Stromal cell of bone marrow (primary cell): Measurements from ENCODE around the gene SLC9A5.

Source experiments
- DNase-seq: peaks from one replicate; pipeline ENCODE4 v3.0.0-alpha.2; 2012; ENCODE audit warnings: low read depth

SLC9A5 gene

GRCh38 chr16:67213197-67214019 is 35.4 kb upstream of the SLC9A5 start:
- no peak for DNase-seq

GRCh38 chr16:67215706-67216105 is 33.1 kb upstream of the SLC9A5 start:
- no peak for DNase-seq

- DNase-seq = no peak
Measured at GRCh38 chr16:67216612-67217490, 31.9 kb upstream of the SLC9A5 start.

GRCh38 chr16:67223992-67224391 is 24.8 kb upstream of the SLC9A5 start:
- DNase-seq = no peak

- DNase-seq = no peak
Measured at GRCh38 chr16:67226295-67226803, 22.4 kb upstream of the SLC9A5 start.

- peak; percentile 98 for DNase-seq
Measured at GRCh38 chr16:67226804-67227566, 21.8 kb upstream of the SLC9A5 start, which contains the start of gene TMEM208. TMEM208 (plus strand) TSS chr16:67227130; CDS start chr16:67227219, 89 bp downstream.

- no peak for DNase-seq
Measured at GRCh38 chr16:67227567-67227921, 21.2 kb upstream of the SLC9A5 start.

- no peak for DNase-seq
Measured at GRCh38 chr16:67228034-67228785, 20.6 kb upstream of the SLC9A5 start.

- DNase-seq = no peak
Measured at GRCh38 chr16:67228905-67229304, 19.9 kb upstream of the SLC9A5 start.

GRCh38 chr16:67229906-67230808 is 18.6 kb upstream of the SLC9A5 start:
- DNase-seq = no peak

- DNase-seq = no peak
Measured at GRCh38 chr16:67230809-67231660, 17.7 kb upstream of the SLC9A5 start.

GRCh38 chr16:67233596-67233995 is 15.2 kb upstream of the SLC9A5 start:
- DNase-seq = no peak

- no peak for DNase-seq
Measured at GRCh38 chr16:67234180-67234597, 14.6 kb upstream of the SLC9A5 start.

- no peak for DNase-seq
Measured at GRCh38 chr16:67235816-67236562, 12.8 kb upstream of the SLC9A5 start.

- no peak for DNase-seq
Measured at GRCh38 chr16:67236563-67237395, 12.0 kb upstream of the SLC9A5 start.

- DNase-seq = no peak
Measured at GRCh38 chr16:67237396-67238277, 11.1 kb upstream of the SLC9A5 start.

- DNase-seq = no peak
Measured at GRCh38 chr16:67238278-67238575, 10.6 kb upstream of the SLC9A5 start.
